HepG2 (cell line): ENCODE data around the gene TRMT1. TPM values are rescaled to one million over a fixed set of nuclear protein-coding genes. Genes with fewer than 3 reads are reported as not detected.

Source experiments
- BRF2 ChIP-seq: sonication (generic); formaldehyde crosslinking; IDR thresholded peaks from 2 replicates; pipeline ENCODE4 v1.8.1; 2022; ENCODE audit warnings: mild to moderate bottlenecking, missing genetic modification reagents
- HIVEP1 ChIP-seq: sonication (generic); formaldehyde crosslinking; IDR thresholded peaks from 2 replicates; pipeline ENCODE4 v1.4.0; 2020; ENCODE audit warnings: mild to moderate bottlenecking, missing genetic modification reagents
- MTA1 ChIP-seq: sonication (generic); formaldehyde crosslinking; IDR thresholded peaks from 2 replicates; pipeline ENCODE4 v1.4.0; 2020; ENCODE audit warnings: missing genetic modification reagents, mild to moderate bottlenecking, borderline replicate concordance
- NFE2 ChIP-seq: sonication (generic); formaldehyde crosslinking; IDR thresholded peaks from 2 replicates; pipeline ENCODE4 v1.4.0; 2020; ENCODE audit warnings: missing genetic modification reagents
- TEAD3 ChIP-seq: optimal IDR thresholded peaks from 2 replicates; pipeline ENCODE3; 2016; ENCODE audit warnings: borderline replicate concordance
- TRAFD1 ChIP-seq: sonication (generic); formaldehyde crosslinking; IDR thresholded peaks from 2 replicates; pipeline ENCODE4 v1.5.1; 2020; ENCODE audit warnings: missing genetic modification reagents, mild to moderate bottlenecking, borderline replicate concordance
- ZNF18 ChIP-seq: sonication (generic); formaldehyde crosslinking; IDR thresholded peaks from 2 replicates; pipeline ENCODE4 v1.8.0; 2022; ENCODE audit warnings: mild to moderate bottlenecking, missing genetic modification reagents; ENCODE audit not compliant: insufficient replicate concordance
- ZNF318 ChIP-seq: sonication (generic); formaldehyde crosslinking; IDR thresholded peaks from 2 replicates; pipeline ENCODE4 v1.4.0; 2020; ENCODE audit warnings: mild to moderate bottlenecking, missing genetic modification reagents
- ZNF687 ChIP-seq: sonication (generic); formaldehyde crosslinking; IDR thresholded peaks from 2 replicates; pipeline ENCODE4 v1.5.1; 2020; ENCODE audit warnings: mild to moderate bottlenecking, missing genetic modification reagents, moderate library complexity
- polyA plus RNA-seq, 8 experiments: library from polyadenylated mRNA; depleted of rRNA in 3 of 8; stranded (reverse) in 7 of 8; unstranded in 1 of 8; fragments of >200 nt; fragmentation: Illumina TruSeq in 4 of 8; extraction: Trizol in 4 of 8; gene quantifications; 2 replicates each; pipeline versions ENCODE4 v1.2.1 to v1.2.3, GENCODE V29; 2011 to 2016; ENCODE audit warnings: low read depth in 4 of 8, missing spikeins in 1 of 8, mixed read lengths in 1 of 8; ENCODE audit not compliant: insufficient read depth in 1 of 8
- total RNA-seq, 5 experiments: library from RNA; depleted of rRNA; stranded (reverse); fragments of >200 nt; fragmentation: Illumina TruSeq; extraction: Trizol; gene quantifications; 2 replicates each; pipeline ENCODE4 v1.2.3, GENCODE V29; 2016; ENCODE audit warnings: low read depth in 1 of 5

TRMT1 gene
- total and polyA plus RNA-seq, 2 of the 13 experiments (the other 11 are each of a cell fraction or from before 2014, with no cell fraction given): 35.5 to 44.1 TPM

GRCh38 chr19:13060233-13060963 lies 56.1 kb downstream of the TRMT1 start (continued):
- TF ChIP-seq ZNF318 (CRISPR knock-in tag) (no peak), ZNF18 (no peak), NFE2 (CRISPR knock-in tag) (no peak), TEAD3 (CRISPR knock-in tag) (peak; percentile 53), BRF2 (CRISPR knock-in tag) (peak; percentile 20; the same call in 1 of the 2 replicates), HIVEP1 (0 out of 2 replicates have a peak, but pooled peaks have one; percentile 57), TRAFD1 (CRISPR knock-in tag) (no peak), ZNF687 (CRISPR knock-in tag) (peak; percentile 93), MTA1 (CRISPR knock-in tag) (no peak; the same call in 1 of the 2 replicates)
